ENCODE data around the gene PREP. TPM values are rescaled to one million over a fixed set of nuclear protein-coding genes. Genes with fewer than 3 reads are reported as not detected.

PREP gene
- total RNA-seq, 1 experiment from 2014 or later, result 34.1 TPM

DNA sequence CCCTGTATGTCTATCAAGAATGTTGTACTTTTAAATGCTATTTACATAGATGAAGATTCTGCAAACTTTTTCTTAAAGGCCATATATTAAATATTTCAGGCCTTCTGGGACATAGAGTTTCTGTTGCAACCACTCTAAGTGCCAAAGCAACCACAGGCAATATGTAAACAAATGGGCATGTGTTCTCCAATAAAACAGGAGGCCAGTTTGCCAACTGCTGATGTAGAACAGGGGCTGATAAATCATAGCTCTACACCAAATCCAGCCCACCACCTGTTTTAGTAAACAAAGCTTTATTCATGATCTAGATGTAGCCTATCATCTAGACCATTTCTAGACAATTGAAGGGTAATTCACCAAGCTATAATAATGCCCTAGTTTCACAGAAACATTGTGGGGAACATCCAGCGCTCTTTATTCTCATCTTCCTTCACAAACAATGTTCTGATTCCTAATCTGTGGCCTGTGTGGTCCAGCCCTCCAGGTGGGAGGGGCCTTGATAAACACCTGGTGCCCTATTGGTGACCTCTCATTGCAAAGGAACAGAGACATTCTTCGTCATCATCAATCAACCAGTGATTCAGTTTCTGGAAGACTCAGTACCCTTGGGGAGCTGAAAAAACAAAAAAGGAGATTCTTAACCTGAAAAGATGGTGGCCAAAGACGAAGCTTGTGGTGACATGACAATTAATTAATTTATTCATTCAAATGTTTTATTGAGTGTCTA, 80.2 kb downstream of the PREP start:
- ChIA-PET CTCF (no interaction called here), POLR2A (ENCODE audit: low non-redundant PET) (no interaction called here)
- H3K27ac ChIP-seq (ENCODE audit: low read depth, low read length, poor library complexity, severe bottlenecking), result no peak overlapping the region
- H3K4me3 ChIP-seq (ENCODE audit: low read depth, low read length, poor library complexity, severe bottlenecking), result no peak overlapping the region
- intact Hi-C loops (cut with micrococcal nuclease; ENCODE audit: unreplicated experiment), result no loop called here
- peaks cover 4% of the 10 kb centered on the region for H3K36me3 ChIP-seq (ENCODE audit: insufficient read depth, low read length, poor library complexity, severe bottlenecking)
- TF ChIP-seq, protein P1, sequence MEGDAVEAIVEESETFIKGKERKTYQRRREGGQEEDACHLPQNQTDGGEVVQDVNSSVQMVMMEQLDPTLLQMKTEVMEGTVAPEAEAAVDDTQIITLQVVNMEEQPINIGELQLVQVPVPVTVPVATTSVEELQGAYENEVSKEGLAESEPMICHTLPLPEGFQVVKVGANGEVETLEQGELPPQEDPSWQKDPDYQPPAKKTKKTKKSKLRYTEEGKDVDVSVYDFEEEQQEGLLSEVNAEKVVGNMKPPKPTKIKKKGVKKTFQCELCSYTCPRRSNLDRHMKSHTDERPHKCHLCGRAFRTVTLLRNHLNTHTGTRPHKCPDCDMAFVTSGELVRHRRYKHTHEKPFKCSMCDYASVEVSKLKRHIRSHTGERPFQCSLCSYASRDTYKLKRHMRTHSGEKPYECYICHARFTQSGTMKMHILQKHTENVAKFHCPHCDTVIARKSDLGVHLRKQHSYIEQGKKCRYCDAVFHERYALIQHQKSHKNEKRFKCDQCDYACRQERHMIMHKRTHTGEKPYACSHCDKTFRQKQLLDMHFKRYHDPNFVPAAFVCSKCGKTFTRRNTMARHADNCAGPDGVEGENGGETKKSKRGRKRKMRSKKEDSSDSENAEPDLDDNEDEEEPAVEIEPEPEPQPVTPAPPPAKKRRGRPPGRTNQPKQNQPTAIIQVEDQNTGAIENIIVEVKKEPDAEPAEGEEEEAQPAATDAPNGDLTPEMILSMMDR (conservative IDR thresholded peaks at IDR 0.05; ENCODE audit: low read depth, low read length), result no peak
- TF ChIP-seq EZH2 (IDR thresholded peaks at IDR 0.05; ENCODE audit: borderline replicate concordance, low read depth, low read length, poor library complexity, severe bottlenecking), result no peak
- no peaks in the 10 kb centered on the region for H3K27me3 ChIP-seq (replicated peaks; ENCODE audit: insufficient read depth, low read depth, low read length, poor library complexity)
- peaks cover 34% of the 10 kb centered on the region for H3K4me1 ChIP-seq (ENCODE audit: insufficient read depth, low read length, poor library complexity, severe bottlenecking)
- no TSS peak for BruUV-seq (replicated peaks)
- DNase-seq (ENCODE audit: low spot score), result no peak
- H3K9me3 ChIP-seq (ENCODE audit: low read depth, low read length, poor library complexity, severe bottlenecking), result no peaks in the 10 kb centered on the region

DNA sequence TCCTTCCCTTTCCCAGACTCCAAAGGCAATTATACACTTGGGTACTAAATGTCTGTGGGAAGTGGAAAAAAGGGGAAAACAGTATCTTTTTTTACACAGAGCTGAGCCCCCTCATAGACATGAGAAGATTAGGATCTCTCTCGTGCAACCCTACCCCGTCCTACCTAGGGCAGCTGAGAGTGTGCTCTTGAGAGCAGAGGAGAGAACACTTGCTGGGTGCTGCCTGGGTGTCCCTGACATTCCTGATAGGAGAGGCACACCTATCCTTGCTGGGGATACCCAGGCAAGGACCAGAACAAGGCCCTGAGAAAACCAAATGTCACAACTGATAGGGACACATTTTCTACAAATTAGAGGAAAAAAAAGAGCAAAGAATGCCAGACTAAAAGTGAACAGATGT, 81.2 kb downstream of the PREP start:
- Histone ChIP-seq H3K4me1 (ENCODE audit: insufficient read depth, low read length, poor library complexity, severe bottlenecking) (peaks cover 29% of the 10 kb centered on the region), H3K4me3 (ENCODE audit: low read depth, low read length, poor library complexity, severe bottlenecking) (no peak overlapping the region), H3K36me3 (ENCODE audit: insufficient read depth, low read length, poor library complexity, severe bottlenecking) (peaks cover 4% of the 10 kb centered on the region), H3K27me3 (replicated peaks; ENCODE audit: insufficient read depth, low read depth, low read length, poor library complexity) (no peaks in the 10 kb centered on the region), H3K27ac (ENCODE audit: low read depth, low read length, poor library complexity, severe bottlenecking) (no peak overlapping the region), H3K9me3 (ENCODE audit: low read depth, low read length, poor library complexity, severe bottlenecking) (no peaks in the 10 kb centered on the region)
- DNase-seq (ENCODE audit: low spot score), result no peak
- ChIA-PET CTCF (no interaction called here), POLR2A (ENCODE audit: low non-redundant PET) (no interaction called here)
- intact Hi-C loops (cut with micrococcal nuclease; ENCODE audit: unreplicated experiment), result no loop called here
- BruUV-seq (replicated peaks), result no TSS peak
- TF ChIP-seq, protein P1 (conservative IDR thresholded peaks at IDR 0.05; ENCODE audit: low read depth, low read length), result no peak
- TF ChIP-seq EZH2 (IDR thresholded peaks at IDR 0.05; ENCODE audit: borderline replicate concordance, low read depth, low read length, poor library complexity, severe bottlenecking), result no peak

DNA sequence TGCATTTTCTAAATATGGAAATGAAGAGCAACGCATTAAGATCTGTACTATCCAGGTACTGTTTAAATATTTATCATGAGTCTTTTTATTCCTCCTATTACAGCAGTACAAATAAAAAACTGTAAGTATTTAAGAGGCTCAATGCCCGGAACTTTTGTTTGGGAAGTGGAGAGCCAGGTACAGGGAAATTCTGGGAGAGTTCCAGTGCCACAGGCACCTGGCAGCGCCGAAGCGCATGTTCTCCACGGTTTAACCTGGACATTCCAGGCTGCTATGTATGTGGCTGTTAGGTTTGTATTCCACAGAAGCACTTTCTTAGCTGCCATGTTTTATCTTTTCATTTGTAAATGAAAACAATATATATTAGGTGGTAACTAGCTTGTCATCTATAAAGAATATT, 81.7 kb downstream of the PREP start:
- Histone ChIP-seq H3K36me3 (ENCODE audit: insufficient read depth, low read length, poor library complexity, severe bottlenecking) (peaks cover 4% of the 10 kb centered on the region), H3K4me1 (ENCODE audit: insufficient read depth, low read length, poor library complexity, severe bottlenecking) (peaks cover 24% of the 10 kb centered on the region), H3K4me3 (ENCODE audit: low read depth, low read length, poor library complexity, severe bottlenecking) (no peak overlapping the region), H3K27ac (ENCODE audit: low read depth, low read length, poor library complexity, severe bottlenecking) (no peak overlapping the region), H3K9me3 (ENCODE audit: low read depth, low read length, poor library complexity, severe bottlenecking) (no peaks in the 10 kb centered on the region), H3K27me3 (replicated peaks; ENCODE audit: insufficient read depth, low read depth, low read length, poor library complexity) (no peaks in the 10 kb centered on the region)
- BruUV-seq (replicated peaks), result no TSS peak
- ChIA-PET CTCF (no interaction called here), POLR2A (ENCODE audit: low non-redundant PET) (no interaction called here)
- TF ChIP-seq, protein P1 (conservative IDR thresholded peaks at IDR 0.05; ENCODE audit: low read depth, low read length), result no peak
- TF ChIP-seq EZH2 (IDR thresholded peaks at IDR 0.05; ENCODE audit: borderline replicate concordance, low read depth, low read length, poor library complexity, severe bottlenecking), result no peak
- no peak for DNase-seq (ENCODE audit: low spot score)
- intact Hi-C loops (cut with micrococcal nuclease; ENCODE audit: unreplicated experiment), result no loop called here
